ENCODE results near the gene PHF21B. TPM values are rescaled to one million over a fixed set of nuclear protein-coding genes. Genes with fewer than 3 reads are reported as not detected.
"Not testable (repeated sequence)": the region's sequence is repeated elsewhere in the genome, so short reads cannot be mapped to it uniquely, and the experiment has no call there.

Gene PHF21B
- polyA plus RNA-seq, 4 donors, result 3.5 to 6.0 (median 4.9) TPM

DNA sequence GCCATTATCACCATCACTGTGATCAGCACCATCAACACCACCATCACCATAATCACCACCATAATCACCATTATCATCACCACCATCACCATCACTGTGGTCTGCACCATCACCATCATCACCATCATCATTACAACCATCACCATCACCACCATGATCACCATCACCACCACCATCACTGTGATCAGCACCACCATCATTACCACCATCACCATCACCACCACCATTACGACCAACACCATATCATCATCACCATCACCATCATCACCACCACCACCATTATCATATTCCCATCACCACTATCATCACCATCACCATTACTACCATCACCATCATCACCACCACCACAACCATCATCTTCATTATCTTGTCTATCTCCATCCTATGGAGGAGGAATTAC, 125.2 kb downstream of the PHF21B start:
- DNase-seq (ENCODE audit: low read depth in 4 of 4, low spot score in 3 of 4), result no peak

DNA sequence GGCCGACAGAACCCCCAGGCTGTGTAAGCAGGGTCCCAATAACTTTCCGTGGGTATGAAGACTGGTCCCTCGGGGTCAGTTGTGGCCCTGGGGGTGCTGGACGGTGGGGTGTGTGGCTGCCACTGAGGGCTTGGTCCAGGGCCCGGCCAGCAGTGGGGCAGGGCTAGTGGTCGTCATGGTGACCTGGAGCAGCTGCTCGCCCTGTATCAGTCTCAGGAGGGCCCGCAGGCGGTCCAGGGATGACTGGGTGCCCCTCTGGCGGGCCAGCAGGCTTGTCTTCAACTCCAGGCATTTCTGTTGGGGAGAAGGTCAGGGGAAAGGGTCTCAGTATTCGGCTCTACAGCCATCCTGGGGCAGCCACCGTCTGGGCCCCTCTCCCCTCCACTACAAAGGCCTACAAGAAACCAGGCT, 126.8 kb downstream of the PHF21B start:
- no peak for DNase-seq (ENCODE audit: low read depth in 4 of 4, low spot score in 3 of 4)

DNA sequence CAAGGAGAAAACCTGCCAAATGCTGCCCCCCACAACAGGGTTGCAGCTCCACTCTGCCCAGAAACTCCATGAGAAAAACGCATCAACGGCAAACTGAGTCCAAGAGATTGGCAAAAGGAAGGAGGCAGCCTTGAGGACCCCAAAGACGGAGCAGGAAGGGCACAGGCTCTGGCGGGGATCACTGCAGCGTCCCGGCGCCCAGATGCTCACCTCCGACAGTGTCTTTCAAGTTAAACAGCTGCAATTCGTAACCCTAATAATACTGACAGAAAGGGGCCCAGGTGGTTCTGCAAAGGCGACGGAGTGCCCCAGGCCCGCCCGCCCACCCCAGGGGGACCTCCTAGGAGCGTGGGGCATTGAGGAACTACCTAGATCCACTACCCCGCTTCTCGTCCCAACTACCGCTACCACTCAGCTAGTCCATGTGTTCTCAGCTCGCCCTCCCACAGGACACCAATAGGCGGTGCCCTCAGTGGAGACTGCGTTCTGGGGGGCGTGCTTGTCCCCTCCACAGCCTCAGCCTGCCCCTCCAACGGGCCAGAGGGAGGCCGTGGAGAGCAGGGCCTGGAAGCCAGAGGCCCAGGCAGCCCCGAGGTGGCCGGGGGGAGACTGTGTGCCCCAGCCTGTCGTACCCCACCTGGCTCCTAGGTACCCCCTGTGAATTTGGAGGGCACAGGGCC, 127.4 kb downstream of the PHF21B start:
- no peak for DNase-seq (ENCODE audit: low read depth in 4 of 4, low spot score in 3 of 4)

DNA sequence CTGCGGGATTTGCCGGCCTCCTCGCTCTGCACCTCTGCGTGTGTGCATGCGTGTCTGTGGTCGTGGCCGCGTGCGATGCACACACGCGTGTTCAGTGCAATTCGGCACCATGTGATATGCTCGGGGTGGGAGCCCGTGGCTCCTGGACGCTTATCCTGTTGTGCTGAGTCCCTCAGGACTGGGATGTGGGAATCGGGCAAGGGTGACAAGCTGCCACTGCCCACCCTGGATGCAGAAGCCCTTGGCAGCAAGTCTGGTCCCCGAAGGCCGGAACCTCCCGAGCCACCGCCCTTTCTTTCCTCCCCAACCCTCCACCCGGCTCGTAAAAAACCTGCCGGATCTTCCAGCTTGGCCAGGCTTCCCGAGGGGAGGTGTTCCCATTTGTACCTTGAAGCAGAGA, 128.2 kb downstream of the PHF21B start:
- DNase-seq (ENCODE audit: low read depth in 4 of 4, low spot score in 3 of 4), result no peak

DNA sequence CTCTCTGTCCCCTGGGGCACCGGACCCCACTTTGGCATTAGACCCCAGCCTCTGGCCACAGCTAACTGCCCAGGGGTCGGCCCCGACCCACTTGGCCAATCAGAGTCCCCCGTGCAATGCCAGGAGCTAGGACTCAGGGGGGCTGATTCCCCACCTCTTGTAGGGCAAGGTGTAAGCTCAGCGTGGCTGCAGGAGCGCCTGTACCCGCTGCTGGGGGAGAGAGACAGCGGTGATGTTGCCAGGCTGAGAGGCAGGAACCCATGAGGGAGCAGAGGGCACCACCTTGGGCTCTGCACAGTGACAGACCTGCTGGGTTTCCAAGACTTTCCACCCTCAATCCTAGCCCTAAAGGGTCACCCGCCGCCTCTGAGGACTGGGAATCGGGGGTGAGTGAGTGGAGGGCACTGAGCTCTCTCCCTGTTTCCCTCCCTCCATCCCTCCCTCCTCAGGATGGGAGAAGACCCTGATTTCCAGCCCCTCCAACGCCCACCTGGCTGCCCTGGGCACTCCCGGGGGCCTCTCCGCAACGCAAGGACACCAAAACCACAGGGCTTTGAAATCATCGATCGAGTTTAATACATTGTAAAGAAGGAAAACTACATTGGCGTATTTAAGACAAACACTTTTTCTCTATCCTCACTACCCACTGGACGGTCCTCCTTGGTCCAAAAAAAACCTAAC, 129.1 kb downstream of the PHF21B start:
- DNase-seq (ENCODE audit: low read depth in 4 of 4, low spot score in 3 of 4), result no peak

DNA sequence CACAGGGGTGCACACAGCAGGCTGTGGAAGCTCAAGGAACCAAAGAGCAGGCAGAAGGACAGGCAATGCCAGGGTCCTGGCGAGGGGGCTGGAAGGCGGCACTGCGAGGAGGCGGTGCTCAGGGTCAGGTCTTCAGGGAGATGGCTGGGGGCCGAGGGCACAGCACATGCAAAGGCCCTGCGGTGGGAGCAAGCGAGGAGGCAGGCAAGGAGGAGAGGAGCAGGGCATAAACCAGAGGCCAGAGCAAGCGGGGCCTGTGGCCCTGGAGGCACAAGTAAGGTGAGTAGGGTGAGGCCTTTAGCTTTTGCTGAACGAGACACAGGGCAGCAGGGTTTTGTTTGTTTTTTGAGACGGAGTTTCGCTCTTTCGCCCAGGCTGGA, 130.5 kb downstream of the PHF21B start:
- DNase-seq (ENCODE audit: low read depth in 4 of 4, low spot score in 3 of 4), result no peak

DNA sequence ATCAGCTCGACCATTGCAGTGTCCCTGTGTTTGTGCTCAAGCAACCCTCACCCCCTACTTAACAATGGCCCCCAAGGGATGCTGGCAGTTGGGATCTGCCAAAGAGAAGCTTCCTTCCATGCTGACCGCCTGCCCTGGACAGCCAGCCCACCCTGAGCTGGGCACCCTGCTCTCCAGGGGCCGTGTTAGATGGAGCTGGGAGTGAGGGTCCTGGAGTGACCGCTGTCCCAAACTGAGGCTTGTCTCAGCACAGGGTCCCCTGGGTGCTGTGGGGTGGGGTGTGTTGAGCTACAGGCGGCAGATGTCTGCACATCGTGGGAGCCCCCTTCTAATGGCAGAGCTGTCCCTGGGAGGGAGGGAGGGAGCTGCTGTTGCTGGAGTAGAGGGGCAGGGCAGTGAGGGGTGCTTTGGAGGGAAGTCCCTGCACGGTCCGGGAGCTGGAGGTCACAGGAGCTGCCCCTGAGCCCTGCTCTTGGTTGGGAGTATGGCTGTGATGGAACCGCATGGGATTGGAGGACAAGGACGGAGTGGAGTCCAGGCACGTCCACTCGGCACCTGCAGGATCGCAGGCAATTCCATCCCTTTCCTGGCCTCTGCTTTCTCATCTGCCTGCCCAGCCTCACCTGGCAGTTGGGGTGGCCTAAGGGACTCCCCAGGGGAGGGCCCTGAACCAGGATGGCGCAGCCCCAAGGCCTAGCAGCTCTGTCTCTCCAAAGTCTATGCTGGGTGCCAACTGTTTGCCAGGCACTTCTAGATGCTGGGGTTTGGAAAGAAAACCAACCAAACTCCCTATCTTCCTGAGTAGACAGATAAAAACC, 131.1 kb downstream of the PHF21B start:
- DNase-seq (ENCODE audit: low read depth in 4 of 4, low spot score in 3 of 4), result no peak

DNA sequence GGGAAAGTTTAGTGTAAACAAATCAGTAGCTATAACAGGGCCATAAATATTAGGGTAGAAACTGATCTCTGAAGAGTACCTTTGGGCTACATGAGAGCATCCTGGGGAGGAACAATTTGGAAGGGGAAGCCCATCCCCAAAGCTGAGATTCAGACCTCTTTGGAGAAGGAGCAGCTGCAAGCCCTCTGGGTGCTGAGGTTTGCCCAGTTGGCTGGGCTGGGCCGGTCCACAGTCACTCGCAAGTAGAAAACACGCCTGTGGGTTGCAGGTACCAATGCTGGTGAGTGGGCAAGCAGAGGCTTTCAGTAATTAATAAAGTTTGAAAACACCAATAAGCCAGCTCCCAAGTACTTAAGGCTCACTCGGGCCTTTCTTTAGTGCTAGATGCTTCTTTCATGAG, 132.9 kb downstream of the PHF21B start:
- DNase-seq (ENCODE audit: low read depth in 4 of 4, low spot score in 3 of 4), result no peak

DNA sequence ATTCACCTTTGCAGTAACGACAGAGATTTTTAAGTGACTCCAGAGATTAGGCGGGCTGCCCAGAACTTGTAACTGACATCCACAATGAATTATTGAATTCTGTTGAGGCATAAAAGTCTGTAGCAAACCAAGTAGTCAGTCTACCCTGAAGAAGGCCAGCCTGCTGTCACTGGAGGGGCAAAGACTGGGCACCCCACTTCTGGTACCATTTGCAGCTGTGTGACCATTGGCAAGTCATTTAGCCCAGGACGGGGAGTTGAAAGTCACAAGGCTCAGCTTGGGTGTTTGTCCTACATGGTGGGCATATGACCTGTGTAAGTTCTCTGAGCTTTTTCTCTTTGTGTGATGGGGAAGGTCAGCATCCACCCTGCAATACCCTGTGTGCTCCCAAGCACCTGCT, 138.0 kb downstream of the PHF21B start:
- DNase-seq (ENCODE audit: low read depth in 4 of 4, low spot score in 3 of 4), result no peak

DNA sequence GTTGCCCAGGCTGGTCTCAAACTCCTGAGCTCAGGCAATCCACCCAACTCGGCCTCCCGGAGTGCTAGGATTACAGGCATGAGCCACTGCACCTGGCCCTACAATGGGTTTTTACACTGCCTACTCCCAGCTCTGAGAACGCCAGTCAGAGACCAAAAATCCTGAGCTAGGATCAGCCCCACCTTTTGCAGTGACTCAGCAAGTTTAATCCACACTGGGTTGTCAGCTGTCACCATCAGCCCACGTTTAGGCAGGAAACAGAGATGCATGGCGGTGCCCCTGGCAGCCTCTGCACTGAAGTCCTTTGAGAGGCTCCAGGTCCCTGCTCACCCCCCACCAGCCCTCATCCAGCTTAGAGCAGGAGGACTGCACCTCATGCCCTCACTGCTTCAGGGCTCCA, 139.8 kb downstream of the PHF21B start:
- no peak for DNase-seq (ENCODE audit: low read depth in 4 of 4, low spot score in 3 of 4)

DNA sequence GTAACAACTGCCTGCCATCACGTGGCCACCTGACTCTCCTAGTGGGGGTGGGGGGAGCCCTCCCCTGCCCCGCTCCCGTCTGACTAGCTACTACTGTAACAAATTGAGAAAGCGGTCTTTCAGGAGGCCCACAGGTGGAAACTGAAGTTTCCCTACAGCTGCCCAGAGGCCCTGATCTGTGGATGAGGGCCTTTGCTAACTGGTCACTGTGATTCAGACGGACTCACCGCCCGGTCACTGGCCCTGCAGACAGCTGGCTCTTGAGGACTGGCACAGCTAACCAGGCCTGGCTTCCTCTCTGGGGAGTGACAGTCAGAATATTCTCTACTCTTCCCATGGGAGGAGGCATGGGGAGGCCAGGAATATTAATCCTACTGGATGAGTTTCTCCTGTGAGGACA, 140.6 kb downstream of the PHF21B start:
- no peak for DNase-seq (ENCODE audit: low read depth in 4 of 4, low spot score in 3 of 4)

DNA sequence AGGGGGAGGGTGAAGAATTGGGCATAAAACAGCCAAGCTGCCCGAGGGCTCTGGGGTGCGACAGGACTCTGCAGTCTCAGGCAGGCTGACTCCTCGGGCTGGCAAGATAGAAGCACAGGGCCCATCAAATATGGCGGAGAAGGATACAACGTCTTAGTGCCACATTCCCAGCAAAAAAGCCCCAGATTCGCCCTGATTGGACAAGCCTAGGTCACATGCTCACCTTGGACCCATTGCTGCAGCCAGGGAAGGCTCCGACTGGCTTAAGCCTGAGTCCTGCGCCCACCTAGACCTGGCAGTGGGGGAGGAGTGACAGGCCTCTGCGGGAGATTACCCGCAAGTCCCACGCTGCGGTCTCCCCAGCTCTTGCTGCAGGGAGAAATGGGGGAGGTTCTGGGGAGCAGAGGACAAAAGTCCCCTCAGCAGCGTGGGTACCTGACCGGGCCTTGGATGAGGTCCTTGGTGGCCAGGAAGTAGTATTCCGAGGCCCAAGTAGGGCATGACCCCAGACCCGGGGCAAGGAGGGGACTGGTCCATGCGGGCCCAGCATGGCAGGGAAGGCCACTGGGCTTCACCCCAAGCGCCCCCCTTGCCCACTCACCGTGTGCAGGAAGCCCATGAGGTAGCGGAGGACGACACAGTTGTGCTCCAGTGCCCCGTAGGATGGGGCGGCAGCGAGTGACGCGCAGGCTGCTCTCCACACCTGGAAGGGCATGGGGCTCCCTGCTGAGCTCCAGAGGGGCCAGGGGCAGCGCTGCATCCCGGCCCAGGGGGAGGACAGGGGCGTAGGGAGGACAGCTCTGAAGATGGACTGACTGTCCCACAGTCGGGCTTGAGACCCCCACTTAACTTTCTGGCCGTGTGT, 144.4 kb downstream of the PHF21B start:
- DNase-seq (ENCODE audit: low read depth in 4 of 4, low spot score in 3 of 4), result no peak

DNA sequence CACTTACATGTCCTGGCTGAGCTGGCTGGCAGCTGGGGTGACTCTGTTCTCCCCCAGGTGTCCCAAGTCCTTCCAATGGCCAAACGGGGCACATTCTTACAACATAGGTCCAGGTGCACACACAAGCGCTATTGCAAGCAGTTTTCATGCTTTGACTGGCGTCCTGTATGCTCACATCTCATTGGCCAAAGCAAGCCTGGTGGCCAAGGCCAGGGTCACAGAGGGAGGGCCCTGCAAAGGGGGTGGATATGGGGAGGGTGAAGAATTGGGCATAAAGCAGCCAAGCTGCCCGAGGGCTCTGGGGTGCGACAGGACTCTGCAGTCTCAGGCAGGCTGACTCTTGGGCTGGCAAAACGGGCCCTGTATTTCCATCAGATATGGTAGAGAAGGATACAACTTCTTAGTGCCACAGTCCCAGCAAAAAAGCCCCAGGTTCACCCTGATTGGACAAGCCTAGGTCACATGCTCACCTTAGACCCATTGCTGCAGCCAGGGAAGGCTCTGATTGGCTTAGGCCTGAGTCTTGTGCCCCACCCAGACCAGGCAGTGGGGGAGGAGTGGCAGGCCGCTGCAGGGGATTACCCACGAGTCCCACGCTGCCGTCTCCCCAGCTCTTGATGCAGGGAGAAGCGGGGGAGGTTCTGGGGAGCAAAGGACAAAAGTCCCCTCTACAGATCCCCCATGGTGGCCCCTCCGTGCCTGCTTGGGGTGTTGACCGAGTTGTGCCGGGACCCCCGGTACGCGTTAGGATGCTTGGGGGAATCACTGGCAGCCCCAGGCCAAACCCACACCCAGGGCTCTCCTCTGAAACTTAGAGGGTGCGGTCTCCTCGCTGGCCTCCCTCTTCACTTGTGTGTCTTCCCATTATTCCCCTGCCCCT, 146.6 kb downstream of the PHF21B start:
- DNase-seq (ENCODE audit: low read depth in 4 of 4, low spot score in 3 of 4), result no peak

DNA sequence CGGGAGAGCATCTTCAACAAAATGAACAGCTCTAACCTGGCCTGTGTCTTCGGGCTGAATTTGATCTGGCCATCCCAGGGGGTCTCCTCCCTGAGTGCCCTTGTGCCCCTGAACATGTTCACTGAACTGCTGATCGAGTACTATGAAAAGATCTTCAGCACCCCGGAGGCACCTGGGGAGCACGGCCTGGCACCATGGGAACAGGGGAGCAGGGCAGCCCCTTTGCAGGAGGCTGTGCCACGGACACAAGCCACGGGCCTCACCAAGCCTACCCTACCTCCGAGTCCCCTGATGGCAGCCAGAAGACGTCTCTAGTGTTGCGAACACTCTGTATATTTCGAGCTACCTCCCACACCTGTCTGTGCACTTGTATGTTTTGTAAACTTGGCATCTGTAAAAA, 147.5 kb downstream of the PHF21B start:
- DNase-seq (ENCODE audit: low read depth in 4 of 4, low spot score in 3 of 4), result no peak

DNA sequence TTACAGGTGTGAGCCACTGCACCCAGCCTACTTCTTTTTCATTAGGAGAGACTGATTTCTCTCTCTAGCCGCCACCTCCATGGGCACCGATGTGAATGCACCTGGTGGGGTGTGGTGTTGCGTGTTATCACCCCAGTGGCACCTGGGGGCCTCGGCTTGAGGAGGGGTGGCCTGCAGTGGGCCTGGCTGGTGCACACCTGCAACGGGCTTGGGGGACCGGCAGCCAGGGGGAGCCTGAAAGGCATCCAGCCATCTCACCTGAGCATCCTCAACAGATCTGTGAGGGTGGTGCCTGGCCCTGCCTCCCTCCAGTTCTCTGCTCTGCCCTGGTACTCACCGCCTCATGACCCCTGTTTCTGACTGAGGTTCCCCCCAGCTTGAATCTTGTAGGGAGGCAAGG, 148.6 kb downstream of the PHF21B start:
- DNase-seq (ENCODE audit: low read depth in 4 of 4, low spot score in 3 of 4), result no peak

DNA sequence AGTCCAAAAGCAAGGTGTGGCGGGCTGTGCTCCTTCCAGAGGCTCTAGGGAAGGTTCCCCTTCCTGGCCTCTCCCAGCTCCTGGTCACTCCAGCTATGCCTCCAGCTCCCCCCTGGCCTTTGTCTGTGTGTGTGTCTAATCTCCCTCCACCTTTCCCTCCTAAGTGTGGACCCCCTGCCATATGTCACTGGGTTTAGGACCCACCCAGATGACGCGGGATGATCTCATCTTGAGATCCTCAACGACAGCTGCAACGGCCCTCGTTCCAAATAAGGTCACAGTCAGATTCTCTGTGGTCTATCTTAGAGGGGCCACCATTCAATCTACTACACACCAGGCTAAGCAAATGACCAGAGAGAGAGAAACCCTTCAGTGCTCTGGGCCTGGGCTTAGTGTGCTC, 149.5 kb downstream of the PHF21B start:
- no peak for DNase-seq (ENCODE audit: low read depth in 4 of 4, low spot score in 3 of 4)

DNA sequence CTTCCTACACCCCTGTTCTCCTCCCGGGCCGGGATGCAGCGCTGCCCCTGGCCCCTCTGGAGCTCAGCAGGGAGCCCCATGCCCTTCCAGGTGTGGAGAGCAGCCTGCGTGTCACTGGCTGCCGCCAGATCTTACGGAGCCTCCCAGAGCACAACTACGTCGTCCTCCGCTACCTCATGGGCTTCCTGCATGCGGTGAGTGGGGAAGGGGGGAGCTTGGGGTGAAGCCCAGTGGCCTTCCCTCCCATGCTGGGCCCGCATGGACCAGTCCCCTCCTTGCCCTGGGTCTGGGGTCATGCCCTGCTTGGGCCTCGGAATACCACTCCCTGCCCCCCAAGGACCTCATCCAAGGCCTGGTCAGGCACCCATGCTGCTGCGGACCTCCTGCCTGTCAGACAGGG, 150.2 kb downstream of the PHF21B start:
- DNase-seq (ENCODE audit: low read depth in 4 of 4, low spot score in 3 of 4), result no peak

DNA sequence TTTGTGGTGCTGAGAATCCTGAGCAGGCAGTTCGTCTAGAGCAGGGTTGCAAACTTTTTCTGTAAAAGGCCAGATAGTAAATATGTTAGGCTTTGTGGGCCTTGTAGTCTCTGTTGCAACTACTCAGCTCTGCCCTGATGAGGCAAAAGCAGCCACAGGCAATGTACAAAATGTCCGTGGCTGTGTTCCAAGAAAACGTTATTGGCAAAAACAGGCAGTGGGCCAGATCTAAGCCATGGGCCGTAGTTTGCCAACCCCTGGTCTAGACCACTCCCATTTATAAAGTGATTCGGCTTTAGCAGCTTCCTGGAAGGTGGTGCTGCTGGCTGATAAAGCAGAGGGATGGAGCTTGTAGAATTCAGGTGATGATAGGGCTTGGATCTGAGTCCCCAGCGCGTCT, 151.0 kb downstream of the PHF21B start:
- DNase-seq (ENCODE audit: low read depth in 4 of 4, low spot score in 3 of 4), result not testable (repeated sequence)

DNA sequence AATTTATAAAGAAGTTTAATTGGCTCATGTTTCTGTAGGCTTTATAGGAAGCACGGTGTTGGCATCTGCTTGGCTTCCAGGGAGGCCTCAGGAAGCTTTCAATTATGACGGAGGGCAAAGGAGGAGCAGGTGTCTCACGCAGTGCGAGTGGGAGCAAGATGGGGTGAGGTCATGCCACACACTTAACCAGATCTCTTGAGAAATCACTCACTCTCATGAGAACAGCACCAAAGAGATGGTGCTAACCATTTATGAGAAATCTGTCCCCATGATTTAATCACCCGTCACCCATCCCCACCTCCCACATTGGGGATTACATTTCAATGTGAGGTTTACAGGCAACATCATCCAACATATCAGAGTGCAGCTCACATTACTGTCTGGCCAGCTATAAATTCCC, 153.9 kb downstream of the PHF21B start:
- no peak for DNase-seq (ENCODE audit: low read depth in 4 of 4, low spot score in 3 of 4)

DNA sequence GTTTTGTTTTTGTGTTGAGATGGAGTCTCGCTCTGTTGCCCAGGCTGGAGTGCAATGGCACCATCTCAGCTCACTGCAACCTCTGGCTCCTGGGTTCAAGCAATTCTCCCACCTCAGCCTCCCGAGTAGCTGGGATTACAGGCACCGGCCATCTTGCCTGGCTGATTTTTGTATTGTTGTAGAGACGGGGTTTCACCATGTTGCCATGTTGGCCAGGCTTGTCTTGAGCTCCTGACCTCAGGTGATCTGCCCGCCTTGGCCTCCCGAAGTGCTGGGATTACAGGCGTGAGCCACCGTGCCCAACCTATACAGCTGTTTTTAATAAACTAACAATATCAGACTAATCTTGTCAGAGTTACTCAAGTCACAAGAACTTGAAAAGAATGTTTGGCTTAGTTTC, 155.2 kb downstream of the PHF21B start:
- DNase-seq (ENCODE audit: low read depth in 4 of 4, low spot score in 3 of 4), result not testable (repeated sequence)

All from right renal pelvis (tissue), 4 donors.